RWPE2 (cell line): ENCODE measurements around the gene PDE4D.
"Not testable (repeated sequence)": the region's sequence is repeated elsewhere in the genome, so short reads cannot be mapped to it uniquely, and the experiment has no call there.

Source experiments
- ATAC-seq: fragments of 200-7000 bp; cut with Tn5 transposase; 3 replicates; pipeline ENCODE4 v1.9.1; 2021; ENCODE audit warnings: low read depth
- DNase-seq: peaks from one replicate; pipeline ENCODE4 v3.0.0-alpha.2; 2020; ENCODE audit warnings: low spot score
- H3K27ac ChIP-seq: fragments of 450-650 bp; 2 replicates; pipeline ENCODE4 v1.5.1; 2017; ENCODE audit warnings: mild to moderate bottlenecking; ENCODE audit not compliant: poor library complexity, severe bottlenecking
- H3K27me3 ChIP-seq: fragments of 250-450 bp; sonication (Bioruptor Pico); 2 replicates; pipeline ENCODE4 v1.5.1; 2021; ENCODE audit warnings: mild to moderate bottlenecking, moderate library complexity; ENCODE audit not compliant: insufficient read depth, poor library complexity, severe bottlenecking
- H3K36me3 ChIP-seq: fragments of 250-450 bp; sonication (Bioruptor Pico); 2 replicates; pipeline ENCODE4 v1.5.1; 2020; ENCODE audit warnings: low read depth, mild to moderate bottlenecking, moderate library complexity
- H3K4me1 ChIP-seq: fragments of 250-450 bp; sonication (Bioruptor Pico); 2 replicates; pipeline ENCODE4 v1.5.1; 2021; ENCODE audit warnings: mild to moderate bottlenecking, moderate library complexity; ENCODE audit not compliant: insufficient read depth, poor library complexity, severe bottlenecking
- H3K4me3 ChIP-seq: fragments of 250-450 bp; sonication (Bioruptor Pico); 2 replicates; pipeline ENCODE4 v1.5.1; 2021; ENCODE audit warnings: mild to moderate bottlenecking, moderate library complexity; ENCODE audit not compliant: severe bottlenecking
- H3K9me3 ChIP-seq: fragments of 250-450 bp; sonication (Bioruptor Pico); 2 replicates; pipeline ENCODE4 v1.5.1; 2021; ENCODE audit warnings: mild to moderate bottlenecking, moderate library complexity; ENCODE audit not compliant: severe bottlenecking
- CTCF ChIP-seq: fragments of 450-650 bp; IDR thresholded peaks from one replicate; pipeline ENCODE4 v1.5.1; 2017; ENCODE audit warnings: mild to moderate bottlenecking, moderate library complexity; ENCODE audit not compliant: poor library complexity, severe bottlenecking

Gene PDE4D

GRCh38 chr5:59756373-59757035, 137.0 kb downstream of the PDE4D start:
- no peak overlapping the region for H3K27ac ChIP-seq
- no peak overlapping the region for H3K4me3 ChIP-seq
- DNase-seq (no peak), ATAC-seq (no peak)
- no peaks in the 10 kb centered on the region for H3K9me3 ChIP-seq
- H3K36me3 ChIP-seq = peaks cover 3% of the 10 kb centered on the region; the same call in 1 of the 2 replicates
- H3K27me3 ChIP-seq = no peaks in the 10 kb centered on the region
- H3K4me1 ChIP-seq = peaks cover 51% of the 10 kb centered on the region
- TF ChIP-seq CTCF = no peak

GRCh38 chr5:59755476-59755875, 138.1 kb downstream of the PDE4D start:
- H3K9me3 ChIP-seq = no peaks in the 10 kb centered on the region
- no peak for TF ChIP-seq CTCF
- no peak for ATAC-seq
- no peaks in the 10 kb centered on the region for H3K27me3 ChIP-seq
- H3K4me3 ChIP-seq = no peak overlapping the region
- H3K36me3 ChIP-seq = peaks cover 3% of the 10 kb centered on the region; the same call in 1 of the 2 replicates
- H3K27ac ChIP-seq = no peak overlapping the region
- DNase-seq = no peak
- H3K4me1 ChIP-seq = peaks cover 41% of the 10 kb centered on the region

- TF ChIP-seq CTCF = no peak
- H3K27me3 ChIP-seq = no peaks in the 10 kb centered on the region
- peaks cover 22% of the 10 kb centered on the region for H3K4me1 ChIP-seq
- H3K36me3 ChIP-seq = no peaks in the 10 kb centered on the region; the same call in 1 of the 2 replicates
- no peak overlapping the region for H3K27ac ChIP-seq
- DNase-seq (no peak), ATAC-seq (no peak)
- no peak overlapping the region for H3K4me3 ChIP-seq
- H3K9me3 ChIP-seq = no peaks in the 10 kb centered on the region
These were observed 139.9 kb downstream of the PDE4D start for GRCh38 chr5:59753599-59753998.

- H3K4me1 ChIP-seq = peaks cover 19% of the 10 kb centered on the region
- no peak for TF ChIP-seq CTCF
- DNase-seq (no peak), ATAC-seq (no peak)
- H3K27me3 ChIP-seq = no peaks in the 10 kb centered on the region
- no peak overlapping the region for H3K27ac ChIP-seq
- H3K9me3 ChIP-seq = no peaks in the 10 kb centered on the region
- no peaks in the 10 kb centered on the region for H3K36me3 ChIP-seq
- H3K4me3 ChIP-seq = no peak overlapping the region
These were observed 143.6 kb downstream of the PDE4D start for GRCh38 chr5:59749782-59750520.

- not testable (repeated sequence) for H3K36me3 ChIP-seq, H3K4me3 ChIP-seq, H3K9me3 ChIP-seq, DNase-seq, H3K27me3 ChIP-seq, ATAC-seq
- Histone ChIP-seq H3K4me1 (peaks cover 36% of the 10 kb centered on the region), H3K27ac (peak overlapping the region; percentile 97)
These were observed 145.4 kb downstream of the PDE4D start for GRCh38 chr5:59748036-59748663.
